ENCODE data around the gene LPCAT1. TPM values are rescaled to one million over a fixed set of nuclear protein-coding genes. Genes with fewer than 3 reads are reported as not detected.

Gene LPCAT1
- total and polyA plus RNA-seq, 2 experiments from 2014 or later = 22.2 to 48.4 TPM

GRCh38 chr5:1416856-1417469, 106.8 kb downstream of the LPCAT1 start:
- WGBS, 2 experiments (ENCODE audit: low coverage in 1 of 2, low lambda C conversion rate in 2 of 2, missing lambda C conversion rate in 2 of 2) = 73 to 75% methylated on average over 11 to 12 of the region's 12 CpGs
- H4K20me1 ChIP-seq (ENCODE audit: insufficient read depth) = no peaks in the 10 kb centered on the region
- no peaks in the 10 kb centered on the region for H3K4me1 ChIP-seq (ENCODE audit: insufficient read depth)
- no peak for DNase-seq
- H3K79me2 ChIP-seq (ENCODE audit: insufficient read depth) = no peaks in the 10 kb centered on the region
- H3K4me3 ChIP-seq = no peak overlapping the region
- peaks cover 4% of the 10 kb centered on the region; the same call in 1 of the 2 replicates for H3K27me3 ChIP-seq (replicated peaks; ENCODE audit: insufficient read depth)
- no peak overlapping the region for H3K9ac ChIP-seq
- no peaks in the 10 kb centered on the region for H3K9me3 ChIP-seq (ENCODE audit: low read depth)
- H3F3A ChIP-seq (ENCODE audit: insufficient read depth) = no peaks in the 10 kb centered on the region
- no peak for TF ChIP-seq EZH2 (IDR thresholded peaks at IDR 0.05; ENCODE audit: insufficient read depth, poor library complexity, severe bottlenecking)
- TF ChIP-seq EZH2phosphoT487 (IDR thresholded peaks at IDR 0.05; ENCODE audit: insufficient read depth, low read depth) = no peak
- H3K4me2 ChIP-seq (ENCODE audit: unreplicated experiment) = no peak overlapping the region
- in situ Hi-C loops (cut with MboI) = no loop called here
- H3K27ac ChIP-seq = no peak overlapping the region
- no peak overlapping the region for H2AFZ ChIP-seq
- H3K36me3 ChIP-seq (ENCODE audit: low read depth) = no peaks in the 10 kb centered on the region
- H3K9me2 ChIP-seq (ENCODE audit: insufficient read depth) = no peaks in the 10 kb centered on the region

- H3K79me2 ChIP-seq (ENCODE audit: insufficient read depth) = no peaks in the 10 kb centered on the region
- no peak for DNase-seq
- no peak for TF ChIP-seq EZH2phosphoT487 (IDR thresholded peaks at IDR 0.05; ENCODE audit: insufficient read depth, low read depth)
- TF ChIP-seq EZH2 (IDR thresholded peaks at IDR 0.05; ENCODE audit: insufficient read depth, poor library complexity, severe bottlenecking) = no peak
- 73 to 79% methylated on average over 20 to 21 of the region's 22 CpGs for WGBS, 2 experiments (ENCODE audit: low coverage in 1 of 2, low lambda C conversion rate in 2 of 2, missing lambda C conversion rate in 2 of 2)
- H3K9ac ChIP-seq = no peak overlapping the region
- no peaks in the 10 kb centered on the region for H3F3A ChIP-seq (ENCODE audit: insufficient read depth)
- H3K4me3 ChIP-seq = no peak overlapping the region
- H2AFZ ChIP-seq = no peak overlapping the region
- no peak overlapping the region for H3K27ac ChIP-seq
- peaks cover 4% of the 10 kb centered on the region; the same call in 1 of the 2 replicates for H3K27me3 ChIP-seq (replicated peaks; ENCODE audit: insufficient read depth)
- H4K20me1 ChIP-seq (ENCODE audit: insufficient read depth) = no peaks in the 10 kb centered on the region
- no peaks in the 10 kb centered on the region for H3K9me3 ChIP-seq (ENCODE audit: low read depth)
- no peaks in the 10 kb centered on the region for H3K36me3 ChIP-seq (ENCODE audit: low read depth)
- H3K9me2 ChIP-seq (ENCODE audit: insufficient read depth) = no peaks in the 10 kb centered on the region
- in situ Hi-C loops (cut with MboI) = no loop called here
- H3K4me1 ChIP-seq (ENCODE audit: insufficient read depth) = no peaks in the 10 kb centered on the region
- H3K4me2 ChIP-seq (ENCODE audit: unreplicated experiment) = no peak overlapping the region
These were observed 108.0 kb downstream of the LPCAT1 start for GRCh38 chr5:1415626-1416360.

GRCh38 chr5:1415059-1415425, 108.7 kb downstream of the LPCAT1 start:
- WGBS, 2 experiments (ENCODE audit: low coverage in 1 of 2, low lambda C conversion rate in 2 of 2, missing lambda C conversion rate in 2 of 2) = 35 to 44% methylated on average over 11 to 12 of the region's 13 CpGs
- Histone ChIP-seq H3K4me1 (ENCODE audit: insufficient read depth) (no peaks in the 10 kb centered on the region), H3K79me2 (ENCODE audit: insufficient read depth) (no peaks in the 10 kb centered on the region), H3K27me3 (replicated peaks; ENCODE audit: insufficient read depth) (peaks cover 4% of the 10 kb centered on the region; the same call in 1 of the 2 replicates), H3K4me2 (ENCODE audit: unreplicated experiment) (no peak overlapping the region), H2AFZ (no peak overlapping the region), H3F3A (ENCODE audit: insufficient read depth) (no peaks in the 10 kb centered on the region), H3K4me3 (no peak overlapping the region), H3K9me2 (ENCODE audit: insufficient read depth) (no peaks in the 10 kb centered on the region), H3K27ac (no peak overlapping the region), H3K36me3 (ENCODE audit: low read depth) (no peaks in the 10 kb centered on the region), H4K20me1 (ENCODE audit: insufficient read depth) (no peaks in the 10 kb centered on the region), H3K9ac (no peak overlapping the region), H3K9me3 (ENCODE audit: low read depth) (no peaks in the 10 kb centered on the region)
- TF ChIP-seq EZH2 (IDR thresholded peaks at IDR 0.05; ENCODE audit: insufficient read depth, poor library complexity, severe bottlenecking) (no peak), EZH2phosphoT487 (IDR thresholded peaks at IDR 0.05; ENCODE audit: insufficient read depth, low read depth) (no peak)
- DNase-seq = no peak
- in situ Hi-C loops (cut with MboI) = no loop called here

GRCh38 chr5:1414311-1415058, 109.3 kb downstream of the LPCAT1 start:
- Histone ChIP-seq H3F3A (ENCODE audit: insufficient read depth) (no peaks in the 10 kb centered on the region), H3K9me3 (ENCODE audit: low read depth) (no peaks in the 10 kb centered on the region), H3K79me2 (ENCODE audit: insufficient read depth) (no peaks in the 10 kb centered on the region), H3K9me2 (ENCODE audit: insufficient read depth) (no peaks in the 10 kb centered on the region), H4K20me1 (ENCODE audit: insufficient read depth) (no peaks in the 10 kb centered on the region), H3K4me2 (ENCODE audit: unreplicated experiment) (no peak overlapping the region), H3K36me3 (ENCODE audit: low read depth) (no peaks in the 10 kb centered on the region), H3K27ac (no peak overlapping the region), H3K4me1 (ENCODE audit: insufficient read depth) (no peaks in the 10 kb centered on the region), H3K9ac (no peak overlapping the region), H3K4me3 (no peak overlapping the region), H2AFZ (no peak overlapping the region), H3K27me3 (replicated peaks; ENCODE audit: insufficient read depth) (peaks cover 4% of the 10 kb centered on the region; the same call in 1 of the 2 replicates)
- in situ Hi-C loops (cut with MboI) = no loop called here
- peak; percentile 4 for DNase-seq
- WGBS, 2 experiments (ENCODE audit: low coverage in 1 of 2, low lambda C conversion rate in 2 of 2, missing lambda C conversion rate in 2 of 2) = 41 to 43% methylated on average over 26 to 27 of the region's 27 CpGs
- TF ChIP-seq EZH2phosphoT487 (IDR thresholded peaks at IDR 0.05; ENCODE audit: insufficient read depth, low read depth) (no peak), EZH2 (IDR thresholded peaks at IDR 0.05; ENCODE audit: insufficient read depth, poor library complexity, severe bottlenecking) (no peak)
